GM18858 (cell line): Measurements from ENCODE around the gene CCDC182.

Experiments
- ATAC-seq: cut with Tn5 transposase; IDR thresholded peaks from one replicate; pipeline ENCODE4 v1.9.1; 2021; ENCODE audit not compliant: unreplicated experiment

CCDC182 gene

GRCh38 chr17:57745242-57745641, at the start of gene CCDC182:
Gene CCDC182, minus strand, starts transcription at chr17:57745299. Its CDS starts 27 bp downstream, at chr17:57745272.
- no peak for ATAC-seq

- no peak for ATAC-seq
Observed at GRCh38 chr17:57794841-57795240, 49.7 kb upstream of the CCDC182 start.

- ATAC-seq: no peak
Observed at GRCh38 chr17:57788725-57789124, 43.6 kb upstream of the CCDC182 start.

- no peak for ATAC-seq
Observed at GRCh38 chr17:57785022-57785421, 39.9 kb upstream of the CCDC182 start.

GRCh38 chr17:57784226-57784895, 39.3 kb upstream of the CCDC182 start:
- no peak for ATAC-seq

GRCh38 chr17:57783338-57783742, 38.2 kb upstream of the CCDC182 start:
- ATAC-seq: no peak

- no peak for ATAC-seq
Observed at GRCh38 chr17:57782647-57783337, 37.7 kb upstream of the CCDC182 start.

- ATAC-seq: no peak
Observed at GRCh38 chr17:57782062-57782490, 37.0 kb upstream of the CCDC182 start.

GRCh38 chr17:57781386-57782061, 36.4 kb upstream of the CCDC182 start:
- ATAC-seq: no peak

- ATAC-seq: no peak
Observed at GRCh38 chr17:57779706-57780105, 34.6 kb upstream of the CCDC182 start.

GRCh38 chr17:57778306-57778705, 33.2 kb upstream of the CCDC182 start:
- ATAC-seq: no peak

GRCh38 chr17:57776366-57776765, 31.3 kb upstream of the CCDC182 start:
- no peak for ATAC-seq

- ATAC-seq: no peak
Observed at GRCh38 chr17:57774872-57775271, 29.8 kb upstream of the CCDC182 start.

GRCh38 chr17:57773557-57773956, 28.5 kb upstream of the CCDC182 start:
- no peak for ATAC-seq

GRCh38 chr17:57772774-57773173, 27.7 kb upstream of the CCDC182 start:
- ATAC-seq: no peak

GRCh38 chr17:57767561-57767960, 22.5 kb upstream of the CCDC182 start:
- no peak for ATAC-seq

- no peak for ATAC-seq
Observed at GRCh38 chr17:57766318-57766943, 21.3 kb upstream of the CCDC182 start.

- ATAC-seq: no peak
Observed at GRCh38 chr17:57762452-57763395, 17.6 kb upstream of the CCDC182 start.

GRCh38 chr17:57761887-57762286, 16.8 kb upstream of the CCDC182 start:
- ATAC-seq: no peak

- no peak for ATAC-seq
Observed at GRCh38 chr17:57760046-57760445, 14.9 kb upstream of the CCDC182 start.
